Thymus (tissue), 11 donors: ENCODE measurements around the gene METTL16. TPM values are rescaled to one million over a fixed set of nuclear protein-coding genes. Genes with fewer than 3 reads are reported as not detected.

ENCODE experiments used
- DNase-seq, 9 donors: peaks; one replicate each; pipeline ENCODE4 v3.0.0-alpha.2; 2013; ENCODE audit warnings: low spot score in 9 of 9, low read depth in 6 of 9, missing footprints in 1 of 9
- H3K27ac ChIP-seq, 2 donors: one replicate each; pipeline ENCODE4 v1.5.1; 2013; ENCODE audit warnings: control low read depth in 1 of 2, low read depth in 1 of 2, low read length in 1 of 2, mild to moderate bottlenecking in 1 of 2, moderate library complexity in 1 of 2
- H3K27me3 ChIP-seq, 2 donors: one replicate each; pipeline ENCODE4 v1.5.1; 2013; ENCODE audit warnings: low read length in 1 of 2; ENCODE audit not compliant: control insufficient read depth in 2 of 2, insufficient read depth in 1 of 2
- H3K36me3 ChIP-seq, 2 donors: one replicate each; pipeline ENCODE4 v1.5.1; 2013; ENCODE audit warnings: low read length in 1 of 2, mild to moderate bottlenecking in 1 of 2, moderate library complexity in 1 of 2; ENCODE audit not compliant: control insufficient read depth in 2 of 2, insufficient read depth in 2 of 2
- H3K4me1 ChIP-seq, 2 donors: one replicate each; pipeline ENCODE4 v1.5.1; 2013; ENCODE audit warnings: low read length in 2 of 2; ENCODE audit not compliant: control insufficient read depth in 2 of 2, insufficient read depth in 2 of 2
- H3K4me3 ChIP-seq, 2 donors: one replicate each; pipeline ENCODE4 v1.5.1; 2013; ENCODE audit warnings: low read length in 2 of 2, control low read depth in 1 of 2, mild to moderate bottlenecking in 1 of 2
- H3K9me3 ChIP-seq, 2 donors: one replicate each; pipeline ENCODE4 v1.5.1; 2013; ENCODE audit warnings: low read length in 1 of 2, mild to moderate bottlenecking in 1 of 2; ENCODE audit not compliant: control insufficient read depth in 2 of 2, insufficient read depth in 1 of 2
- WGBS: extraction: QIAGEN DNeasy Blood & Tissue Kit; methylation state at CpG from one replicate; pipeline ENCODE4 v1.1.7; 2013; 5-methylcytosine and 5-hydroxymethylcytosine counted together
- polyA plus RNA-seq: library from polyadenylated mRNA; stranded (reverse); fragments of 200-250 nt; gene quantifications from one replicate; pipeline ENCODE4 v1.2.3, GENCODE V29; 2013
- total RNA-seq: library from RNA; stranded (reverse); fragments of 120-200 nt; gene quantifications from one replicate; pipeline ENCODE4 v1.2.4, GENCODE V29; 2013
- donor health status: healthy.

The METTL16 gene
- total and polyA plus RNA-seq, 2 donors, result 19.2 to 37.1 TPM

DNA sequence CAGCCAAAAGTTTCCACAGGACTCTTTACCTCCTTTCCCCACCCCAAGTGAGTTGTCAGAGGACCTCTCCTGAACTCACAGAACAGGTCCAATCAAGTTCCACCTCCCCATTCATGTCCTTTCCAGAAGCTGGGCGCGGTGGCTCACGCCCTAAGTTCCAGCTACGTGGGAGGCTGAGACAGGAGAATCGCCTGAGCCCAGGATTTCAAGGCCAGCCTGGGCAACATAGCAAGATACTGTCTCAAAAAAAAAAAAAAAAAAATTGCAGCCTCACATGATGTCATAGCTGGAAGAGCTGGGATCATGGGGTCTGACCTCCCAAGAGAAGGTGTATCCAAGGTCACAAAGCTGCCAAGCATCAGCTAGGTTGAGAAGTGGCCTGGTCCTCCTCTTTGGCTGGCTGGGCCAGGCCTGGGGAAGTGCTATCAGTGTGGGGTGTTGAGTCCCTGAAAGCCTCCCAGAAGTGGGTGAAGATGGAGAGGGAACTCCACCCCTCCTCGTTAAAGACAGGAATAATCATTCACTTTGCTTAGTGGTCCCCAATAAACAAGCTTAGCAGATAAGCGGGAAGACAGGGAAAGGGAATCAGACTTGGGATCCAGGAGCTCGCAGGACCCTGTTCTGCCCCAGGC, 105.3 kb downstream of the METTL16 start:
- no peaks in the 10 kb centered on the region for H3K27me3 ChIP-seq
- no peak for DNase-seq
- H3K4me1 ChIP-seq, result peaks cover 6 to 13% of the 10 kb centered on the region in 2 donors
- no peaks in the 10 kb centered on the region for H3K9me3 ChIP-seq
- H3K27ac ChIP-seq, result peak overlapping the region in 1 of 2 donors; percentile 20
- no peak overlapping the region for H3K4me3 ChIP-seq
- H3K36me3 ChIP-seq, result peaks cover 3 to 9% of the 10 kb centered on the region in 2 donors
- WGBS, result 97% methylated on average over 8 of the region's 8 CpGs

DNA sequence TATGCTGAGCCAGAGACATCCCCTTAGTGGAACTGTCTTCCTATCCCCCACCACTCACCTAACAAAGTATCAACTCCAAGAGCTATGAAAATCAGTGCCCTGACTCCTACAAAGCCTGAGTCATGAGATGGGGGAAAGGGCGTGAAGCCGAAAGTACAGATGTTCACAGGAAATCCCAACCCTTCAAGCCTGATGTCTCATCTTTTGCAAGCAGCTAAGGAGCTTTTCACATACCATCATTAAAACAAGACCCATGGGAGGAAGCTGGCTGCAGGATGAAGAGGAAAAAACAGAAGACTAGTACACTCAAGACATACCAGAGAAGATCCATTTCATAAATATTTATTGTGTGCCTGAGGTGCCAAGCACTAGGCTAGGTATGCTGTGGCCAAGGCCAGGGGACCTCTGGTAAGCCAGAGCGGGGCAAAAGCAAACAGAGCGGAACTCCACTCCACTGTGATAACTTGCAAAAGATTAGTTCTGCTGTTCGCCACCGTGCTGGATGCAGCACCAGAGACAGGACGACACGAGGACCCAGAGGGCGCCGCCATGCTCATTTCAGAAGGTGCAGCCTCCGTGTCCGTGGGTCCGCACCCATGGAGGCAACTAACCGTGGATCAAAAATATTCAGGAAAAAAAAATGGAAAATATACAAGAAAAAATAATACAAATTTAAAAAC, 106.3 kb downstream of the METTL16 start:
- DNase-seq, result no peak
- Histone ChIP-seq H3K27me3 (no peaks in the 10 kb centered on the region), H3K36me3 (peaks cover 0 to 4% of the 10 kb centered on the region in 2 donors), H3K9me3 (peaks cover 0 to 2% of the 10 kb centered on the region in 2 donors), H3K4me3 (no peak overlapping the region), H3K27ac (no peak overlapping the region), H3K4me1 (peaks cover 6 to 16% of the 10 kb centered on the region in 2 donors)
- WGBS, result 98% methylated on average over 14 of the region's 14 CpGs

DNA sequence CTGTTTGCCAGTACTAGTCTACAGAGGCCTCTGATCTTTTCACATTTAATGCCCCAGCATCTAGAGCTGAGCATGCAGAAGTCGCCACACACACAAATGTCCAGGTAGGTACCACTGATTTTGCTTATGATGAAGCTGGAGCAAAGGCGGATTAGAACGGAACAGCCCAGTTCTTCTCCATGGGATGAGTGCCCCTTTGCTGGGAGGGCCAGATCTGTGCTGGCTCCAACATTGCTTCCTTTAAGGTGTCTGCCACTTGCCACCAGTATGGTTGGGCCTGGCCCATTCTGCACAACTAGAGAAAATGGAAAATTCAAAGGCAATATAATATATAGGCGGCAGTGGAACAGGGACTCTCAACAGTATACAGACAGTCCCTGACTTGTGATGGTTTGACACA, 108.6 kb downstream of the METTL16 start:
- 99% methylated on average over 4 of the region's 4 CpGs for WGBS
- no peaks in the 10 kb centered on the region for H3K27me3 ChIP-seq
- peaks cover 2 to 8% of the 10 kb centered on the region in 2 donors for H3K9me3 ChIP-seq
- no peak for DNase-seq
- H3K4me1 ChIP-seq, result peaks cover 14 to 37% of the 10 kb centered on the region in 2 donors
- no peak overlapping the region for H3K27ac ChIP-seq
- H3K36me3 ChIP-seq, result peaks cover 0 to 4% of the 10 kb centered on the region in 2 donors
- H3K4me3 ChIP-seq, result no peak overlapping the region

DNA sequence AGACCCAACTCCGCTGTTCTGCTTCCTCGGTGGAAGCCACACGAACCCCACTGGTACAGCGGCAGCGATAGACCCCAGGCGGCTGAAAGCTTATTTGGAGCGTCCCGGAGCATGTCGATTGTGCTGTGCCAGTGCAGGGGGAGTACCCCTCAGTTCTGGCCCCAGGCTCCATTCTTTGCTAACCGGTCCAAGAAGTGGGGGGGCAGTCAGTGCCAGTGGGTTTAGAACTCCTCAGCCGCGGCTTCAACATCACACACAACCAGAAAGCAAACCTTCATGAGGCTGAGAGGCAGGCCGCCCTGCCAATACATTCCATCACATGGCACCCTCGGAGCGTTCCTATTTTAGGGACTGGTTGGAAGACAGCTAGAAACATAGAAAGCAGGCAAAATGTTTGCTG, 109.1 kb downstream of the METTL16 start:
- peak overlapping the region in 1 of 2 donors; percentile 75 for H3K27ac ChIP-seq
- H3K9me3 ChIP-seq, result peaks cover 2 to 8% of the 10 kb centered on the region in 2 donors
- 33% methylated on average over 15 of the region's 15 CpGs for WGBS
- peak overlapping the region; percentile 53 to 78 for H3K4me3 ChIP-seq
- H3K36me3 ChIP-seq, result peaks cover 0 to 4% of the 10 kb centered on the region in 2 donors
- peaks cover 17 to 42% of the 10 kb centered on the region in 2 donors for H3K4me1 ChIP-seq
- peak in 1 of 9 donors; percentile 23 for DNase-seq
- H3K27me3 ChIP-seq, result no peaks in the 10 kb centered on the region

DNA sequence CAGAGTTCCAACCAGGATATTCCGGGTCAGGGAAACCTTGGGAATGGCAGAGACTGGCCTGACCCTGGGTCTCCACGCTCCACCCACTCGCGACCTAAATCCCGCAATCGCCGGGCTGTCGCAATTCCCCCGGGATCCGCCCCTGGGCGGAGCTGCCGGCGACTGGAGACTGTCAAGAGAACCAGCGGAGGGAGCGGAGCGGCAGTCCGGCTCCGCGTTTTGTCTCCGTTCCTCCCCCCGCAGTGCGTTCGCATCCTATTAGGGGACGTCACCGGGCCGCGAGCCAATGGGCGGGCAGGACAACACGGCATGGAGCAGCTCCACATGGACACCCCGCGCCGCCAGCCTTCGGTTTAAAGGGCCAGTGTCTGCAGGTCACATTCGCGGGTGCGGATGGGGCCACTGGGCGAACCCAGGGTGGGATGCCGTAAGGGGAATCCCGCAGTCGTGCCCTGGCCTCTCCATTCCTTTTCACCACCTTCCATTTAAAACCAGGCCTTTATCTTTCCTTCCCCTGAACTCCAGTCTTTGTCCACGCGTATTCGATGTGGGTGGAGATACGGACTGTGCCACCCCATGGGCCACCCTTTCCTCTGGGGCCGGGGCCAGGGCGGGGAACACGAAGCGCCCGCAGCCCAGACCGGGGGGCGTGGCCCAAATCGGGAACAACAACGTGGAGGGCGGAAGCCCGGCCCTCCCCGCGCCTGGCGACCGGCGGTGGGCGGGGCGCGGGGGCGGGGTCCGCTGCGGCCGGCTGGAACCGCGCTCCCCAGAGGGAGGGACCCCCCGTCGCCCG, 110.1 kb downstream of the METTL16 start:
- H3K36me3 ChIP-seq, result peaks cover 0 to 2% of the 10 kb centered on the region in 2 donors
- H3K4me1 ChIP-seq, result peaks cover 24 to 51% of the 10 kb centered on the region in 2 donors
- peak; percentile 96 to 99 (median 98) for DNase-seq
- peaks cover 2 to 8% of the 10 kb centered on the region in 2 donors for H3K9me3 ChIP-seq
- H3K4me3 ChIP-seq, result peak overlapping the region; percentile 70 to 78
- peak overlapping the region; percentile 98 to 99 for H3K27ac ChIP-seq
- peaks cover 0 to 2% of the 10 kb centered on the region in 2 donors for H3K27me3 ChIP-seq
- under 1% methylated on average over 72 of the region's 72 CpGs for WGBS

DNA sequence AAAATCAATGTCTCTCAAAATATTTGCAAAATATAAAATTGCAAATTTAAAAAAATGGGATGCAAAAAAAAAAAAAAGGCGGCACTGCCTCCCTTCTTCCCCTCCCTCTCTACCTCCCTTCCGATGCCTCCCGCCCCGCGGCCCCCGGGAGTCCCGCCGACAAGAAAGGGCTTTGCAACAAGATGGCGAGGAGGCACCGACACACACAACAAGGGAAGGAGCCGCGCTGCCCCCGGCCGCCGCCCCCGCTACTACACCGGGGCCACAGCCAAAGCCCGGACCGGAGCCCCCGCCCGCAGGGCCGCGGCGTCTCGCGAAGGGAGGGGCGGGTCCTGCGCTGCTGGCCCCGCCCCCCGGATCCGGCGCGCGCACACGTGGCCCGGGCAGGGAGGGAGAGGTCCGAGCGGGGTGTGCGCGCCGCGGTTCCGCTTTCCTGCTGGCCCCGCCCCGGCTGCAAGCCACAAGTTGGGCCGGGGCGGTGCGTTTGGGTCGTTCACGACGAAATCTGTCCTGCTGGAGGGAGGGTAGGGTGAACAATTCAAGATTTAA, 110.7 kb downstream of the METTL16 start, which contains the start of gene MNT:
Gene MNT, minus strand, starts transcription at position 184 of the 549 bp plus-strand sequence. CDS start 348 bp downstream, outside the sequence.
- H3K27me3 ChIP-seq, result peaks cover 0 to 2% of the 10 kb centered on the region in 2 donors
- peaks cover 2 to 8% of the 10 kb centered on the region in 2 donors for H3K9me3 ChIP-seq
- peaks cover 28 to 58% of the 10 kb centered on the region in 2 donors for H3K4me1 ChIP-seq
- peak in 7 of 9 donors; percentile 67 to 96 (median 90) for DNase-seq
- H3K36me3 ChIP-seq, result no peaks in the 10 kb centered on the region
- peak within 1 kb of the TSS; percentile 98 to 99 for H3K27ac ChIP-seq
- WGBS, result under 1% methylated on average over 51 of the region's 51 CpGs
- H3K4me3 ChIP-seq, result peak within 1 kb of the TSS; percentile 78 to 79

DNA sequence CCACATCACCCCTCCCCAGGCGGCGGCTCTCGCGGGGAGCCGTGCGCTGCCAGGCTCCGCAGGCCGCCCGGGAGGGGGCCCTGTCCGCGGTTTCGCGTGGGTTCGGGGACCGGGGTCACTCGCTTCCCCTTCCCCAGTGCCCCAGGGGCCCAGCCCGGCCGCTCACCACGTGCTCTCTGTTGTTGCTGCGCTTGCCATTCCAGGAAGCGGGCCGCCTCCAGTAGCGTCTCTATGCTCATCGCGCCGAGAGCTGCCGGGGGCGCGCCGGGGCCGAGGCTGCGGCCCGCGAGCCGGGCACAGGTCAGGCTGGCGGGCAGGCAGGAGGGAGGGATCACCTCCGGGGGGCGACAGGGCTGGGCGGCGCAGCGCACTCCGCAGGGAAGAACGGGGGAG, 111.2 kb downstream of the METTL16 start:
- H3K4me1 ChIP-seq, result peaks cover 28 to 63% of the 10 kb centered on the region in 2 donors
- peaks cover 2 to 8% of the 10 kb centered on the region in 2 donors for H3K9me3 ChIP-seq
- WGBS, result under 1% methylated on average over 43 of the region's 43 CpGs
- peak overlapping the region; percentile 78 to 79 for H3K4me3 ChIP-seq
- H3K27me3 ChIP-seq, result peaks cover 0 to 2% of the 10 kb centered on the region in 2 donors
- no peaks in the 10 kb centered on the region for H3K36me3 ChIP-seq
- peak in 4 of 9 donors; percentile 34 to 72 (median 48) for DNase-seq
- peak overlapping the region; percentile 94 to 98 for H3K27ac ChIP-seq

DNA sequence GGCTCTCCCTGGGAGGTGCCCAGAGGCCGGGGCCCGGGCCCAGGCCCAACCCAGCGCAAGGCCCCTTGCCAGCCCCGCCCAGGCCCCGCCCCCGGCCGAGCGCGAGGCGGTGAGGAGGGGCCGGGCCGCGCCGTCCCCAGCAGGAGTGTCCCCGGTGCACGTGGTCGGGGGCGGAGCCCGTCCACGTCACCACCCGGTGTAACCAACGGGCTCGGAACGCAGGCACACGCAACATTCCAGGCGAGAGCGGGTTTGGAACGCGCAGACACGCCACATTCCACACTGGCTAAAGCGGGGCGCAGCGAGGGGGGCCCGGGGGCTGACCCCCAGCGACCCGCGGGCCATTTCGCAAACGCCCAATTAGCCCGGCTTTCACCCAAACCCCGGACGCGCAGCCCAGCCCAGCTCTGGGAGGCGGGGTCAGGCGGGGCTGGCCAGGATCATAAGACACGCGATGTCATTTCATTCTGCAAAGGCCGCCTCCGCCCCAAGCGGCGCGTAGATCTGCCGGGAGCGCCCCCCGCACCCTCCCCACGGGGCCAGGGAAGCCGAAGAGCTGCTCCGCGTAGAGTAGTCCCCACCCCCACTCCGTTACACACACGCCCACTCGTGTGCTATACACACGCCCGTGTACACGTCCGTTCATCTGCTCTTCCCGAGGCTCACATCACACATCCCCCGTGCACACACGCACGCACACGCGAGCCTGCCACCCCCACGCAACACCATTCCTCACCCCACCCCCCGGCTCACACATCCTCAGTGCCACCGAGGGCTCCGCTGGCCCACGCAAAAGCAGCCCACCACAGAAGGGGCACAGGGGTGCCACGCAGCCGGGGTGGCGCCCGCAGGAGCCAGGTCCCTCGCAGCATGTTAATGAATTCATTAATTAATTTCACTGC, 111.9 kb downstream of the METTL16 start:
- peak overlapping the region; percentile 78 to 79 for H3K4me3 ChIP-seq
- H3K4me1 ChIP-seq, result peaks cover 28 to 64% of the 10 kb centered on the region in 2 donors
- peak in 8 of 9 donors; percentile 77 to 92 (median 83) for DNase-seq
- WGBS, result under 1% methylated on average over 82 of the region's 82 CpGs
- H3K36me3 ChIP-seq, result no peaks in the 10 kb centered on the region
- H3K27me3 ChIP-seq, result peaks cover 0 to 2% of the 10 kb centered on the region in 2 donors
- peaks cover 2 to 8% of the 10 kb centered on the region in 2 donors for H3K9me3 ChIP-seq
- peak overlapping the region; percentile 94 to 98 for H3K27ac ChIP-seq
